GM12891 (cell line): Measurements from ENCODE around the gene RAB36.

Experiments
- POLR2A ChIP-seq: IDR thresholded peaks from 2 replicates; pipeline ENCODE4 v1.6.1; 2011; ENCODE audit warnings: low read depth, low read length, control low read depth
- POLR2AphosphoS5 ChIP-seq: IDR thresholded peaks from 2 replicates; pipeline ENCODE4 v1.6.1; 2011; ENCODE audit warnings: low read depth, low read length, control low read depth
- POU2F2 ChIP-seq: IDR thresholded peaks from 2 replicates; pipeline ENCODE4 v1.6.1; 2011; ENCODE audit warnings: low read depth, mild to moderate bottlenecking, control low read depth, low read length, moderate library complexity
- SPI1 ChIP-seq: IDR thresholded peaks from 2 replicates; pipeline ENCODE4 v1.6.1; 2011; ENCODE audit warnings: low read depth, low read length, control low read depth
- TAF1 ChIP-seq: IDR thresholded peaks from 2 replicates; pipeline ENCODE4 v1.6.1; 2011; ENCODE audit warnings: low read depth, low read length, control low read depth

GRCh38 chr22:23213581-23214334 lies 68.5 kb downstream of the RAB36 start:
- no peak for TF ChIP-seq POLR2AphosphoS5
- no peak for TF ChIP-seq TAF1
- TF ChIP-seq POLR2A: no peak
- TF ChIP-seq POU2F2: no peak
- TF ChIP-seq SPI1: no peak
